MM.1S (cell line): Measurements from ENCODE around the gene ISOC2.

Experiments used
- CTCF ChIP-seq: fragments of 300-600 bp; sonication (generic); IDR thresholded peaks from 2 replicates; pipeline ENCODE4 v1.5.1; 2016; ENCODE audit warnings: antibody characterized with exemption, low read length, mixed read lengths
- EZH2 ChIP-seq: fragments of 300-600 bp; sonication (generic); optimal IDR thresholded peaks from 2 replicates; pipeline ENCODE3; 2017; ENCODE audit warnings: low read depth, mild to moderate bottlenecking, antibody characterized with exemption, low read length, mixed read lengths
- EZH2phosphoT487 ChIP-seq: fragments of 300-600 bp; sonication (generic); IDR thresholded peaks from 2 replicates; pipeline ENCODE4 v1.6.1; 2018; ENCODE audit warnings: antibody characterized with exemption, low read length

DNA sequence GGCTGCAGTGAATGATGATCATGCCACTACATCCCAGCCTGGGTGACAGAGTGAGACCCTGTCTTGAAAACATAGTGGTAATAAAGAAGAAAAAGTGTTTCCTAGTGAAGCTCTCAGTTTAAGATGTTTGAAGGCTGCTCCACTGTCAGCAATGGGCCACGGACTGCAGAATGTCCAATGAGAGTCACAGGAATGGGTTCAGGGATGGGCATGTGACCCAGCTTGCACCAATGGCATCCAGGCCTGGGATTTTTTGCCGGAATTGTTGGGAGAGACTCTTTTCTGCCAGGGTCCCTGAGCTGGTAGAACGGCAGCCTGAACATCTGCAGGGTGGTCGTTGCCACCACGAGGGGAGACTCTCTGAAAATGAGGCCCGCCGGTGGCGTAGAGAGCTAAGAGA is 24.6 kb downstream of the ISOC2 start:
- TF ChIP-seq CTCF: no peak
- TF ChIP-seq EZH2: no peak
- TF ChIP-seq EZH2phosphoT487: no peak
